RPMI7951 (cell line): ENCODE measurements around the gene TAF4. TPM values are rescaled to one million over a fixed set of nuclear protein-coding genes. Genes with fewer than 3 reads are reported as not detected.
"Not testable (repeated sequence)": the region's sequence is repeated elsewhere in the genome, so short reads cannot be mapped to it uniquely, and the experiment has no call there.

Experiments used
- DNase-seq: peaks from one replicate; pipeline ENCODE4 v3.0.0-alpha.2; 2012; ENCODE audit warnings: low read depth
- total RNA-seq: library from RNA; depleted of rRNA; stranded (reverse); fragments of >200 nt; shearing (Covaris generic); gene quantifications from 2 replicates; pipeline ENCODE4 v1.2.3, GENCODE V29; 2014

Gene TAF4
- total RNA-seq, 1 experiment from 2014 or later = 6.5 TPM

DNA sequence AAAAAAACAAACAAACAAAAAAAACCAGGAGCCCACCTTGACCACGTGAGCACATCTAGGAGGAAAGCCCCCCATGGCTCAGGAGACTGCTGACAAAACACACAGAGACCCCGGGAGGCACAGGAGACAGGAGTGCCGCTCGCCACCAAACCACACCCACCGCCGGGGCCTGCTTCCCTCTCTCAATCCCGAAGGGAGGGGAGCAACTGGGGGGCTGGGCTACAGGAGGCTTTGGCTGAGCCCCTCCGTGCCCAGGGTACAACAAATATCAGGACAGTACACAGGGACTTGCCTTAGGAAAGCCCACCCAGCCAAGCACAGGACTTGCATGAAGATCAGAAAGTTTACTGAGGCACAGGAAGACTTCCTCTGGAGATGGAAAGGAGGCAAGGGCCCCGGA, 102.5 kb downstream of the TAF4 start:
- DNase-seq = no peak

DNA sequence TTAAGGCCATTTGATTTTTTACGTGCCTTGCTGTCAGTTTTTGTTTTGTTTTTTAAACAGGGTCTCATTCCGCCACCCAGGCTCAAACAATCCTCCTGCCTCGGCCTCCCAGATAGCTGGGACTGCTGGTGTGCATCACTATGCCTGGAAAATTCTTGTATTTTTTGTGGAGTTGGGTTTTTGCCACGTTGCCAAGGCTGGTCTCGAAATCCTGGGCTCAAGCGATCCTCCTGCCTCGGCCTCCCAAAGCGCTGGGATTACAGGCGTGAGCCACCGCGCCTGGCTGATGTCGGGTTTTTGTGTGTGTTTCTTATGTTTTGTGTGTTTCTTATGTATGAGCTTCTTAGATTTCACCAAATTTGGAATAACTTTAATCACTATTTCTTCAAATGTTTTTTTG, 104.8 kb downstream of the TAF4 start:
- no peak for DNase-seq

DNA sequence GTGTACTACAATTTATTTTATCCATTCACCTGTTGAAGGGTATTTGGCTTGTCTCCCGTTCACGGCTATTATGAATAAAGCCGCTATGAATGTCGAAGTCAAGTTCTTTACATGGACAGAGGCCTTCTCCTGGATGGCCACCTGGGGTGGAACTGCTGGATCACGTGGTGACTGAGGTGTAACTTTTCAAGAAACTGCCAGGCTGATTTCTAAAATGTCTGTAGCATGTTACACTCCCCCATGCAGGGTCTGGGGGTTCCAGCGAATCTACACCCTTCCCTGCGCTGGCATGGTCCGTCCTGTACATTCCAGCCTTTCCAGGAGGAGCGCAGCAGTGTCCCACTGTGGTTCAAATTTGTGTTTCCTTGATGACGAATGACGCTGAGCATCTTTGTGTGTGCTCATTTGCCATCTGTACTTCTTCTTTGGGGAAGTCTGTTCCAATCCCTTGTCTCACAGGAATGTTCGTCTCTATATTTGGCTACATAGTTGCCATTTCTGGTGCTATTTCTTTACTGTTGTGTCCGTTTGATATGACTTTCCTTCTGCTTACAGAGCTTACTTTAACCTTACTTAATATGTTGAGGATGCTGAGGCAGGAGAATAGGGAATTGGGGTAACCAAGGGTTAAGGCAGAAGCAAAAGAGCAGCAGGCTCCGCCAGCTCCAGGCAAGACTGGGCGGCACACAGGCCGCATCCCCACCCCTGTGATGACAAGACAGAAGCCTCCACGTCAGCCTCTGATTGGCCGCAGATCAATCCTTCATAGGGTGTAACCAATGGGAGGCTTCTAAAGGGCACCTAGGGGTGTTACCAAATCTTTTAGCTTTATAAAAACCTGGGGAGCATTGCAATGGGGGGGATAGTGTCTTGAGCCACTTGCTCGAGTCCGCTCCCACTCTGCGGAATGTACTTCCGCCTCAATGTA, 106.6 kb downstream of the TAF4 start:
- DNase-seq = peak; percentile 30

DNA sequence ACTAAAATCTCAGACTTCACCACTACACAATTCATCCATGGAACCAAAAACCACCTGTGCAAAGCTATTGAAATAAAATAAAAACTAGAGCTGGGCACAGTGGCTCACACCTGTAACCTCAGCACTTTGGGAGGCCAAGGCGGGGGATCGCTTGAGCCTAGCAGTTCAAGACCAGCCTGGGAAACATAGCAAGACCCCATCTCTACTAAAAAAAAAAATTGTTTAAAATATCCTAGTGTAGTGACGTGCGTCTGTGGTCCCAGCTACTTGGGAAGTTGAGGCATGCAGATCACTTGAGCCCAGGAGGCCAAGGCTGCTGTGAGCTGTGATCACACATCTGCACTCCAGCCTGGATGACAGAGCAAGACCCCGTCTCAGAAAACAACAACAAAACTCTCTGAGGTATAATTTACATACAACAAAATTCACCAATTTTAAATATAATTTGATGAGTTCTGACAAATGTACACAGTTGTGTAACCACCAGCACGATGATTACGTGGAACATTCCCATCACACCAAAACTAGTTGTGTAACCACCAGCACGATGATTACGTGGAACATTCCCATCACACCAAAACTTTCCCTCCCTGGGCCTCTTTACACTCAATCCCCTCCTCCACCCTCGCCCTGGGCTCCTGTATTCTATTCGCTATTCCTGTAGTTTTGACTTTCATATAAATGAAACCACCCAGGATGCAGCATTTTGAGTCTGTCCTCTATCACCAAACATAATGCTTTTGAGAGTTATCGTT, 107.5 kb downstream of the TAF4 start:
- DNase-seq = no peak

DNA sequence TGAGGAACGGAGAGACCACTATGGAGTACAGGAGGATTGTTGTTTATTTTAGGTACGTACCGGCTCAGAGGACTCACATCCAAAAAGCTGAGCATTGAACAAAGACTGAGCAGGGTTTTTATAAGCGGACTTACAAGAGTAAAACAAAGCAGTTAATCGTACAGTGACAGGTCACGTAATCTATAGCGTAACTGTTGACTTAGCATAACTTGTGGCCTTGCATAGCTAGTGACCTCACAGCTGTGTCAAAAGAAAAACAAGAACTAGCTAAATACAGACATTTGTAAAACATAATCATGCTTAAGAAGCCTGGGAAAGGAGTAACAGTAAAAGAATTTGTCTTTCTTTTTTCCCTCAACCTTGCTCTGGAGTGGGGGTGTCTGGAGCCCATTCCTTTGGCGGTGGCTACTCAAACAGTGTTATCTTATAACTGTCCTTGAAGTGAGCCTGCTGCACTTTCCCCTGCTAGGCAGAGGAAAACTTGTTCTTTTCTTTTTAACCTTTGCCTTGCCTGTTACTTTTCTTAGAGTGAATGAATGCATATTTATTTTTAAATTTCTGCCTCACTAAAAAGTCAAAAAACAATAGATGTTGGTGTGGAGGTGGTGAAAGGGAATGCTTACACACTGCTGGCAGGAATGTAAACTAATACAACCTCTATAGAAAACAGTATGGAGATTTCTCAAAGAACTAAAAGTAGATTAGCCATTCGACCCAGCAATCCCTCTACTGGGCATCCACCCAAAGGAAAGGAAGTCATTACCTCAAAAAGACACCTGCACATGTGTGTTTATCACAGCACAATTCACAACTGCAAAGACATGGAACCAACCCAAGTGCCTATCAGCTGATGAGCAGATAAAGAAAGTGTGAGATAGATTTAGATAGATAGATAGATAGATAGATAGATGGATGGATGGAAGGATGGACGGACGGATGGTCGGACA, 109.0 kb downstream of the TAF4 start:
- DNase-seq = no peak

DNA sequence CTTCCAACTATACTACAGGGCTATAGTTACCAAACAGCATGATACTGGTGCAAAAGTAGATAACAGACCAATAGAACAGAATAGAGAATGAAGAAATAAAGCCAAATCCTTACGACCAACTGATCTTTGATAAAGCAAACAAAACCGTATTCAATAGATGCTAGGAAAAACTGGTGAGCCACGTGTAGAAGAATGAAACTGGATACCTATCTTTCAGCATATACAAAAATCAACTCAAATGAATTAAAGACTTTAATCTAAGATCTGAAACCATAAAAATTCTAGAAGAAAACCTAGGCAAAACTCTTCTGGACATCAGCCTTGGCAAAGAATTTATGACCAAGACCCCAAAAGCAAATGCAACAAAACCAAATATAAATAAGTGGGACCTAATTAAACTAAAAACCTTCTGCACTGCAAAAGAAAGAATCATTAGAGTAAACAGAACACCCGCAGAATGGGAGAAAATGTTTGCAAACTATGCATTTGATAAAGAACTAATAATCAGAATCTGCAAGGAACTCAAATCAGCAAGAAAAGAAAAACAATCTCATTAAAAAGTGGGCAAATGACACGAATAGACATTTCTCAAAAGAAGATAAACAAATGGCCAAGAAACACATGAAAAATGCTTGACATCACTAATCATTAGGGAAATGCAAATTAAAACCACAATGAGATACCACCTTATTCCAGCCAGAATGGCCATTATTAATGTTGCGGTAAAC, 109.8 kb downstream of the TAF4 start:
- no peak for DNase-seq

DNA sequence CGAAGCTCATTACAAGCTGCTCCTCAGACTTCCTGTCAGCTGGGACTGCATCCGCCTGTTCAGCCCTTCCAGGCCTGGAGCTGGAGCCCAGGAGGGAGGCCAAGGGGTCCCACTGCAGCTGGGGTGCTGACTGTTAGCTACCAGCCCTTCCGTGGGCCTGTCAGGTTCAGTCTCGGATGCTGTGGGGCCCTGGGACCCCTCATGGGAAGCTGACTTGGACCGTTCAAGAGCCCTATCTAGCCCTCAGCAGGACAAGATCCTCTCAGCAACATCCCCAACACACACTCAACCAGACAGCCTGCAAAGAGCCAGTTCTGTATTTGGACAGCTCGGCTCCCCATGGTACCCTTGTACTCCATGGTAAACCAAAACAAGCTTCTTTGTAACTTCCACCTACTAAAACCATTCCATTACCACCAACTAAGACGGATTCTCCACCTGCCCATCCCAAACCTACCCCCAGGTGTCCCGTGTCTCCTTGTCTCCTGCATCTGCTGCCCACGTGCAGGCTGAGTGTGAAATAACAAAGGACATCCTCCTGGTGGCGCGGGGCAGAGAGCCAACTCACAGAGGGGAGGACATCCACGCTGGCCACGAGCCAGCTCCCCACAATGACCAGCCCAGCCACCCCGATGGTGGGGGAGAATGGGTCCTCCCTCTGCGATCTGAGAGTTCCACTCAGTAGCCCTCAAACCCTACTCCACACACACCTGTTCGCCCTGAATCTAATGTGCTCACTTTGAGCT, 111.2 kb downstream of the TAF4 start:
- DNase-seq = no peak

DNA sequence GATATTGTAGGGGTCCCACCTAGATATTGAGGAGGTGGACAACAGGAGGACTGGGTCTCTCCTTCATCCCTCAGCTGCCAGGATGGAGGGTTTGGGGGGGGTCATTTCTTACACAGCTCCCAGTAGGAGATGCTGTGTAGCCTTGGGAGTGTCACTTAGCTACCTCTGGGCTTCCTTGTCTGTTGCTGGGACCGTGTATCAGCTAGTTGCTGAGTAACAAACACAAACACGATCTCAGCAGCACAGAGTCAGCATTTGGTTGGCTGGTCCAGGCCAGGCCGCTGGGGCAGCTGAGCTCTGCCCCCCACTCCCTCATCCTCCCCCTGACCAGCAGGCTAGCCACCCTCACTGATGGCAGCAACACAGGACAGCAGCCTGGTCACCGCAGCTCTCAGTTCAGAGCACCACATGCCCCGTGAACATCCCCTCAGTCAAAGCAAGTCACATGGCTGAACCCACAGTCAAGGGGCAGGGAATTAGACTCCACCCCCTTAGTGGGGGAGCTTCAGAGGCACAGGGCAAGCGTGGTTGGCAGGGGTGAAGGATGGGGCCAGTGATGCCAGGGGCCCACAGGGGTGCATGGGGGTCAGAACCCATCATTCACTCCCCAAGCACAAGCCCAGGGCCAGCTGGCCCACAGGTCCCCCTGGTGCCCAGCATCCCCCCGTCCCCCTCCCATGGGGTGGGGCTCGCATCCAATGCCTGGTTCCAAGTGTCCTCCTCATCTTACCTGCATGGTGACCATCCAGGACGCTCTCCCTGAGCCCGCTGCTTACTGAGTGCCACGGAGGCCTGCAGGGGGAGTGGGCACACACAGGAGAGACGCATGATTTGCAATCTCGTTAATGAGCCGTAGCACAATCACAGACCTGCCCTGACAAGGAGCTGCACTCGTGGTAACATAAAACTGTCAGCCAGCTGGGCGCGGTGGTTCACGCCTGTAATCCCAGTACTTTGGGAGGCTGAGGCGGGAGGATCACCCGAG, 112.4 kb downstream of the TAF4 start:
- DNase-seq = no peak

DNA sequence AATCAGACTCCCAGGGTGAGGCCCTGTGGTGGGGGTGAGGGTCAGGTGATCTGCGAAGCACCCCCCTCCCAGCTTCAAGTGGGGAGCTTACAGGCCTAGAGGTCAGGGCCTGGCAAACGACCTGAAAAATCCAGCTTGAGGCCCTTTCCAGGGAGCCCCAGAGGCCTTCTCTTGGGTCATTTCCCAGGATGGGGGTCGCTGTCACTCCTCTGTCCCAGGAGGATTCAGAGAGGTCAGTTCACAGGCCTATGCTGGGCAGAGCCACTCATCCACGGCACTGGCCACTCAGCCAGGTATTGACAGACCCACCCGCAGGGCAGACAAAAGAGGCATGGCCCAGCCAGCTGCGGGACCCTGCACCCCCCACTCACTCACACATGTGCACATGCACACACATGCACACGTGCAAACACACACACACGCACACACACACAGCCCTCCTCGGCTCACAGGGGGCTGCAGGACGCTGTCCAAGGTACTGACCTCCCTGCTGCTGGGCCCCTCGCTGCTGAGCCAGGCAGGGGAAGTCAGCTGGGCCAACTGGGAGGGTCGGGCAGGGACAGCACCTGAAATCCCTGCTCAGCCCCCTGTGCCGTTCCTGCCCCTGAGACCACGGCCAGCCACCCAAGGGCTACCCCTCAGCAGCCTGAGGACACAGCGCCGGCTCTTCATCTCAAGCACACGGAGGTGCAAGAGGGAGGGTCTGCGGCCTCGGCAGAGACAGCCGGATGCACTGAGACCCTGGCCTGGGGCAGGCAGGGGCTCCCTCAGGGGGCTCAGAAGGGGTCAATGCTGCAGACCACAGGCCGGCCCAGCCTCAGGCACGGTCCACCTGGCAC, 113.8 kb downstream of the TAF4 start:
- DNase-seq = no peak

GRCh38 chr20:61950641-61951071, 115.0 kb downstream of the TAF4 start:
- no peak for DNase-seq

DNA sequence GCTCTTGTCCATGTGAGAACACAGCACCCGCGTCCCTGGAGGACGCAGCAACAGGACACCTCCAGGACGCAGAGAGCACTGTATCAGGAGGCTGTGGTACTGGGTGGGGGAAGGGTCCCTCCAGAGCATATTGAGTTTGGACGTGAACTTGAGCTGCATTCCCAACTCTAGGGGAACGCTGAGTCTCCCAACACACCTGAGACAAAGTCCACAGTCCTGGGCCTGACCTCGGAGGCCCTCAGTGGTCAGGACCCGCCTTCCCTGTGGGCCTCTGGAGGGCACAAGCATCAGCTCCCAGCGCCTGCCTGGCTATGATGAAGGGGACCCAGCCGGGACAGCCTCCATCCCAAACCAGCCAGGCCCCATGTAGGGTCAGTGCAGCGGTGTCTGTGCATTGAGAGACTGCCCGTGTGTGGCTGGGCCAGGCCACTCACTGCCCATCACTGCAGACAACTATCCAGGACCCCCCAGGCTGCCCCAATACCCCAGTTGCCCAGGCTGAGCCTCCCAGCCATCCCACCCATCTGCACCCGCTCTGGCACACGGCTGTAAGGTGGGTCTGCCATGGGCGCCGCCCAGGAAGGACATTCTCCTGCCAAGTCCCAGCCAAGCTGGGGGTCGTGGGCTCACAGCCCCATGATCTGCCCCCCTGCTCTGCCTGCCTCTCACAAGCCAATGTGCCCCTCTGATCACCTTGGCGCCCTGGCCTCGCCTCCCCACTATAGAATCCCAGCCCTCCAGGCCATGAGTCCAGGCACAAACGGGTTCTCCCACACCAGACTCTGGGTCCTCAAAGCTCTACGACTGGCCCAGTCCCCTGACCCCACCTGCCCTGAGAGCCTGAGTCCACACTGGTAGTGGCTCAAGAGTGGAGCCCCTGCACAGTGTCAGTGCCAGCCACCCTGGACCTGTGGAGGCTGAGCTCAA, 115.7 kb downstream of the TAF4 start:
- DNase-seq = no peak

- no peak for DNase-seq
Measured at GRCh38 chr20:61949363-61949713, 116.3 kb downstream of the TAF4 start.

GRCh38 chr20:61948586-61949362, 116.9 kb downstream of the TAF4 start:
- DNase-seq = no peak

DNA sequence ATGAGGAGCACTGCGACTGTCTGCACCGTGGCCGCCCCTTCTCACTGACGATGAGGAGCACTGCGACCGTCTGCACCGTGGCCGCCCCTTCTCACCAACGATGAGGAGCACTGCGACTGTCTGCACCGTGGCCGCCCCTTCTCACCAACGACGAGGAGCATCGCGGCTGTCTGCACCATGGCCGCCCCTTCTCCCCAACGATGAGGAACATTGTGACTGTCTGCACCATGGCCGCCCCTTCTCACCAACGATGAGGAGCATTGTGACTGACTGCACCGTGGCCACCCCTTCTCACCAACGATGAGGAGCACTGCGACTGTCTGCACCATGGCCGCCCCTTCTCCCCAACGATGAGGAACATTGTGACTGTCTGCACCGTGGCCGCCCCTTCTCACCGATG, 117.6 kb downstream of the TAF4 start:
- not testable (repeated sequence) for DNase-seq

DNA sequence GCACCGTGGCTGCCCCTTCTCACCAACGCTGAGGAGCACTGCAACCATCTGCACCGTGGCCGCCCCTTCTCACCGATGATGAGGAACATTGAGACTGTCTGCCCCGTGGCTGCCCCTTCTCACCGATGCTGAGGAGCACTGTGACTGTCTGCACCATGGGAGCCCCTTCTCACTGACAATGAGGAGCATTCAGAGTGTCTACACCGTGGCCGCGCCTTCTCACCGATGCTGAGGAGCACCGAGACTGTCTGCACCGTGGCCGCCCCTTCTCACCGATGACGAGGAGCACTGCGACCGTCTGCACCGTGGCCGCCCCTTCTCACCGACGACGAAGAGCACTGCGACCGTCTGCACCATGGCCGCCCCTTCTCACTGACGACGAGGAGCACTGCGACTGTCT, 120.2 kb downstream of the TAF4 start:
- not testable (repeated sequence) for DNase-seq

GRCh38 chr20:61944967-61945366, 120.7 kb downstream of the TAF4 start:
- not testable (repeated sequence) for DNase-seq
